Thymus (tissue), 11 donors: Measurements from ENCODE around the gene GFRA1. TPM values are rescaled to one million over a fixed set of nuclear protein-coding genes. Genes with fewer than 3 reads are reported as not detected.

ENCODE experiments used
- DNase-seq, 9 donors: peaks; one replicate each; pipeline ENCODE4 v3.0.0-alpha.2; 2013; ENCODE audit warnings: low spot score in 9 of 9, low read depth in 6 of 9, missing footprints in 1 of 9
- H3K27ac ChIP-seq, 2 donors: one replicate each; pipeline ENCODE4 v1.5.1; 2013; ENCODE audit warnings: control low read depth in 1 of 2, low read depth in 1 of 2, low read length in 1 of 2, mild to moderate bottlenecking in 1 of 2, moderate library complexity in 1 of 2
- H3K27me3 ChIP-seq, 2 donors: one replicate each; pipeline ENCODE4 v1.5.1; 2013; ENCODE audit warnings: low read length in 1 of 2; ENCODE audit not compliant: control insufficient read depth in 2 of 2, insufficient read depth in 1 of 2
- H3K36me3 ChIP-seq, 2 donors: one replicate each; pipeline ENCODE4 v1.5.1; 2013; ENCODE audit warnings: low read length in 1 of 2, mild to moderate bottlenecking in 1 of 2, moderate library complexity in 1 of 2; ENCODE audit not compliant: control insufficient read depth in 2 of 2, insufficient read depth in 2 of 2
- H3K4me1 ChIP-seq, 2 donors: one replicate each; pipeline ENCODE4 v1.5.1; 2013; ENCODE audit warnings: low read length in 2 of 2; ENCODE audit not compliant: control insufficient read depth in 2 of 2, insufficient read depth in 2 of 2
- H3K4me3 ChIP-seq, 2 donors: one replicate each; pipeline ENCODE4 v1.5.1; 2013; ENCODE audit warnings: low read length in 2 of 2, control low read depth in 1 of 2, mild to moderate bottlenecking in 1 of 2
- H3K9me3 ChIP-seq, 2 donors: one replicate each; pipeline ENCODE4 v1.5.1; 2013; ENCODE audit warnings: low read length in 1 of 2, mild to moderate bottlenecking in 1 of 2; ENCODE audit not compliant: control insufficient read depth in 2 of 2, insufficient read depth in 1 of 2
- WGBS: extraction: QIAGEN DNeasy Blood & Tissue Kit; methylation state at CpG from one replicate; pipeline ENCODE4 v1.1.7; 2013; 5-methylcytosine and 5-hydroxymethylcytosine counted together
- polyA plus RNA-seq: library from polyadenylated mRNA; stranded (reverse); fragments of 200-250 nt; gene quantifications from one replicate; pipeline ENCODE4 v1.2.3, GENCODE V29; 2013
- total RNA-seq: library from RNA; stranded (reverse); fragments of 120-200 nt; gene quantifications from one replicate; pipeline ENCODE4 v1.2.4, GENCODE V29; 2013
- donor health status: healthy.

The GFRA1 gene
- total and polyA plus RNA-seq, 2 donors, result 1.6 to 5.0 TPM

DNA sequence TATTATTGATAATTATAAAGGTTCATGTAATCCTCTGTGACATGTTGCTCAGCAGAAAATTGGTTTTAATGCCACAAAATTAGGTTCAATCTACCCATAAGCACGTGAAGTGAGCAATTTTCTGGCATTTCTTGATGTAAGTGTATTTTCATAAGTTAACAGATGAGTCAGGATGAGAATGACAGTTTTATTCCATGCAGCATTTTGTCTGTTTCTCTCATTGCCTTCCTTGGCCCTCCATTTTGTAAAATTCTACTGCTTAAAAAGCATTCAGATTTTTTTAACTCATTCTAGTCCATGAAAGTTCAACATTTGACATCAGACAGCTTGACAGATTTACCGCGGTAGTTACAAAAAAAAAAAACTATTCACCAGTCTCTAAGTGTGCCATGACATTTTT is 4.0 kb upstream of the GFRA1 start:
- no peaks in the 10 kb centered on the region for H3K9me3 ChIP-seq
- H3K36me3 ChIP-seq, result no peaks in the 10 kb centered on the region
- WGBS, result 87% methylated on average over 3 of the region's 3 CpGs
- DNase-seq, result no peak
- H3K27me3 ChIP-seq, result peaks cover 37 to 50% of the 10 kb centered on the region in 2 donors
- H3K4me1 ChIP-seq, result peaks cover 0 to 3% of the 10 kb centered on the region in 2 donors
- H3K27ac ChIP-seq, result no peak overlapping the region
- H3K4me3 ChIP-seq, result no peak overlapping the region

DNA sequence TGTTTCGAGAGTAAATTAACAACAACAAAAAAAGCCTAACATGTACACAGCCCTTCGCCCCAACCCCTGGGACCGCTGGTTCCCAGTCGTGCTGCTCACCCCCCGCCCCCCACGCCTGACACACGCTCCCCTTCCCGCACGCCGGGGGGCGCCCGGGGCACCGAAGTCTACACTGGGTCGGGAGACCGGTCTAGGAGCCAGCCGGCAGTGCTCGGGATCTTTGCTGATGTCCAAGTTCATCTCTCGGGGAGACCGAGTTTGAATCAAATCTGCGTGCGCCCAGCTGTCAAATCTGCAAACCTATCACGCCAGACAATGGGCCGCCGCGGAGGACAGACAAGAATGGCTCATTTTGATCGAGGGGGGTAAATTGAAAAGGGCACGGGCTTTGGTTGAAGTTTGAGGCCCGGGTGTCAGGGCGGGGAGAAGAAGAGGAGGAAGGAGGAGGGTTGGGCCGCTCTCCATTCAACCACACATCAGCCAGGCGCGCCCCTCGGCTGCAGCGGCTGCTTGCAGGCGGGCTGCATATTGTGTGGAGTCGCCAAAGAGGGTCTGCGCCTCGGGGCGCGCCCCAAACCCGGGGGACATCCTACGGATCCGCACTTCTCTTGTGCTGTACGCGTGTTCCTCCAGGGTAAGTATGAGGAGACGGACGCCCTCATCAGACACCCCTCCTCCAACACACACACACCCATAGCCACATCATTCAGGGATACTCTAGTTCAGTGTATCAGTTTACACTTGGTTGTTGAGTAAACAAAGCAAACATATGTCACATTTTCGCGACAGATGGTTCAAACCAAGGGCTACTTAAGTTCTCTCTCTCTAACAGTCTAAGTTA is 1.3 kb upstream of the GFRA1 start:
- H3K9me3 ChIP-seq, result peaks cover 0 to 3% of the 10 kb centered on the region in 2 donors
- peak overlapping the region in 1 of 2 donors; percentile 33 for H3K4me3 ChIP-seq
- H3K36me3 ChIP-seq, result no peaks in the 10 kb centered on the region
- H3K27ac ChIP-seq, result no peak overlapping the region
- 2% methylated on average over 49 of the region's 49 CpGs for WGBS
- H3K27me3 ChIP-seq, result peaks cover 62 to 77% of the 10 kb centered on the region in 2 donors
- no peak for DNase-seq
- peaks cover 0 to 3% of the 10 kb centered on the region in 2 donors for H3K4me1 ChIP-seq

DNA sequence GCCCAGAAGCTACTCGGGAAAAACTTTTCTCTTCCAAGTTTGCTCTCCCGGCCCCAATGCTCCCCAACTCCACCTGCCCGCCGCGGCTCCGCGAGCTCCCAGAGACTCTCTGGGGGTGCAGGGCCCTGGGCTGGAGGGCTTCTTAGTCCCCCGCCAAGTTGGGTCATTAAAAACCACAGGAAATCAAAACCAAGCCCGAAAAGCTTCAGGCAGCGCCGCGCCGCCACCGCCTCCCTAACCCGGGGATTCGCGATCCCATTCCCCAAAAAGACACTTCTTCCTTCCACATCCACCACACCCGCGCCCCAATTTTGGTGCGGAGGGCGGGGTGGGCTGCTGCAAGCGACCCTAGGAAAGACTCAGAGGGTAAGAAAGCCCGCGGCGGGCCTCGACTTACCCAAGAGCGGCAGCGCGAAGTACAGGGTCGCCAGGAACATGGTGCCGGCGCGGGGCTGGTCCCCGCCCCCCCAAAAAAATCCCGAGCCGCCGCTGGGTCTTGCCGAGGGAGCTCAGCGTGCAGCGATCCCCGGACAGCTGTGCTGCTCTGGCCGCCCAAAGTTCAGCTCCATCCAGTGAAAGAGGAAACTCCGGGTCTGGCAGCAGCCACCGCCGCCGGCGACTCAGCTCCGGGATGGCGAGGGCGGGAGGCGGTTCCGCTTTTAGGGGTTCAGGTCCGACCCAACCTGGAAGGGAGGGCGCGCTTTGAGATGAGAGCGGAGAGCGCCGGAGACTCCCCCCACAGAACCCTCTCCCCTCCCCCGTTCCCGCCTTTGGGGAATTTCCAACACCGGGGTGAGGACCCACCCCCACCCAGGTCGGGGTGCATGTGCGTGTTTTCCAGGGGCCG is 1.2 kb downstream of the GFRA1 start:
- 2% methylated on average over 64 of the region's 64 CpGs for WGBS
- Histone ChIP-seq H3K27ac (peak overlapping the region in 1 of 2 donors; percentile 27), H3K36me3 (no peaks in the 10 kb centered on the region), H3K4me1 (peaks cover 0 to 3% of the 10 kb centered on the region in 2 donors), H3K4me3 (peak overlapping the region; percentile 14 to 32), H3K9me3 (peaks cover 0 to 3% of the 10 kb centered on the region in 2 donors), H3K27me3 (peaks cover 65 to 83% of the 10 kb centered on the region in 2 donors)
- DNase-seq, result no peak

DNA sequence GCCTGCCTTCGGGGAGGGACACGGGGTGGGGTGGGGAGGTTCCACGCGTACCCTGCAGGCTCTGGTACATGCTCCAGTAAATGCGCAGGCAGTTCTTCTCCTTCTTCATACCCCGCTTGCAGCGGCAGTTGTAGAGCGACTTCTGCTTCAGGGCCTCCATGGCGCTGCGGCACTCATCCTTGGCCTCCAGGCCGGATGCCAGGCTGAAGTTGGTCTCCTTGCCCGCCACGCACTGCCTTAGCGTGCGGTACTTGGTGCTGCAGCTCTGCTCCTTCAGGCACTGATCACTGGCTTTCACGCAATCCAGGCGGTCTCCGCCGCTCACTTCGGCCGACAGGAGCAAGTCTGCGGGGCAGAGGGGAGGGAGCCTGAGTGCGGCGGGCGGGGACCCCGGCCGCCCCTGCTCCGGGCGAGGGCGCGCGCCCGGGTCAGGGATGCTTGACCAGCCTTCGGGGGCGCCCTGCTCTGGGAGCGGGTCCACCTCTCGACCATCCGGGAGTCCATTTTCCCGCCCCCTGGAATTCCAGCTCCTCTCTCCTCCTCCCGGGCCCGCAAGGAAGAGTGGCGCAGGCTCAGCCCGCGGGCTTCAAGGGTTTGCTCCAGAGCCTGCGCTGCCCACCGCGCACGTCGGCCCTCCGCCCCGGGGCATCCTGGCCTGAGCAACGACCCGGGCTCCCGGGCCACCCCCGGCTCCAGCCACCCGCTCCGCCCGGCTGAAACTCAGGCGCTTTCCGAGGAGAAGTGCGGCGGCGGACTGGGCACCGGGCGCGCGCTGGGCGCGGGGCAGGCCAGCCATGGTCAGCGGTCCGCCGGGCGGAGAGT is 2.0 kb downstream of the GFRA1 start:
- peaks cover 62 to 79% of the 10 kb centered on the region in 2 donors for H3K27me3 ChIP-seq
- 6% methylated on average over 73 of the region's 73 CpGs for WGBS
- DNase-seq, result no peak
- H3K27ac ChIP-seq, result peak overlapping the region in 1 of 2 donors; percentile 20
- peaks cover 0 to 3% of the 10 kb centered on the region in 2 donors for H3K9me3 ChIP-seq
- H3K4me3 ChIP-seq, result peak overlapping the region; percentile 14 to 32
- H3K4me1 ChIP-seq, result peaks cover 0 to 3% of the 10 kb centered on the region in 2 donors
- H3K36me3 ChIP-seq, result no peaks in the 10 kb centered on the region

DNA sequence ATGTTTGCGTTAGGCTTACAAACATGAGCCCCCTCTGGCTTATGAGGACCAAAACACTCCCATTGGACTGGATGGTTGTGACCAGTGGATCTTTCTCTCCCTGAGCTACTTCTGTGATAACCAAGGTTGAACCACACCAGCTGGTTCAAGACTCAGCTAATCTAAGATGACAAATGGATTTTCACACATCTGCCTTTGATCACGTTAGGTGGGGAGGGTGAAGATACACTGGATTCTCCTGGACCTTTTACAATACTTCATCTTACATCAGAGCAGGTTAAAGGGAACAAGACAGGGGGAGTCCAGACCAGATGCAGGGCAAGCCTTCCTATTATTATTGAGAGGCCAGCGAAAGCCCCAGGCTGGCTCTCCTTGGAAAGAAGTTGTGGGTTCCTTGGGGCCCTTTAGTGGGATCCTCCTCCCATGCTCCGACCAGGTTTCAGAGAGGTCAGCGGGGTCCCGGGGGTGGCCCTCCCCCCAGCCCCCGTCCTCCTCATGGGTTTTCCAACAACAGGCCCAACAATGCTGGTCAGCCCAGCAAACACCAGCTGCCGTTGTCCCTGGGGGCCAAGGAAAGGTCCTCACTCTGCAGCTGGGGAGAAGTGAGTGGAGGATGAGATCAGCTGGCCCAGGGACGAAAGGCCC is 2.8 kb downstream of the GFRA1 start:
- Histone ChIP-seq H3K36me3 (no peaks in the 10 kb centered on the region), H3K27ac (peak overlapping the region in 1 of 2 donors; percentile 20), H3K27me3 (peaks cover 61 to 78% of the 10 kb centered on the region in 2 donors), H3K4me1 (peaks cover 0 to 3% of the 10 kb centered on the region in 2 donors), H3K9me3 (peaks cover 0 to 3% of the 10 kb centered on the region in 2 donors), H3K4me3 (no peak overlapping the region)
- no peak for DNase-seq
- WGBS, result 46% methylated on average over 9 of the region's 9 CpGs

DNA sequence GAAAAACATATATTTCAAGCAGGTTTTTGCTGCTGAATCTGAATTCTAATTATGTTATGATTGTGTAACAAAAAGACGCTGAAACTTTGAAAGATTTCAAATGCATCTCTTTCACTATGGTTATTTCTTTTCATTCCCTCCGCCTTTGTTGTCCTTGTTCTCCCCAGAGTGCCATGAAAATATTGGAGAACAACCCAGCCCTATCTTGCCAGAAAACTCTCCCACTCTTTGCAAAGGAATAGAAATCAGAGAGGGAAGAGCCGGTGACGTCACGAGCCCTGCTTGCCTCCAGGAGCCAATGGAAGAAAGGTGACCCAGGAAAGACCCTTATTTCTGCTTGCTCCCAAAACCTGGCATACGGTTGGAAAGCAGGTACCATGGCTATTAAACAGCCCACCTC is 3.4 kb downstream of the GFRA1 start:
- Histone ChIP-seq H3K36me3 (no peaks in the 10 kb centered on the region), H3K9me3 (peaks cover 0 to 3% of the 10 kb centered on the region in 2 donors), H3K4me3 (no peak overlapping the region), H3K4me1 (peaks cover 0 to 3% of the 10 kb centered on the region in 2 donors), H3K27ac (no peak overlapping the region), H3K27me3 (peaks cover 56 to 72% of the 10 kb centered on the region in 2 donors)
- no peak for DNase-seq
- WGBS, result 64% methylated on average over 6 of the region's 6 CpGs

DNA sequence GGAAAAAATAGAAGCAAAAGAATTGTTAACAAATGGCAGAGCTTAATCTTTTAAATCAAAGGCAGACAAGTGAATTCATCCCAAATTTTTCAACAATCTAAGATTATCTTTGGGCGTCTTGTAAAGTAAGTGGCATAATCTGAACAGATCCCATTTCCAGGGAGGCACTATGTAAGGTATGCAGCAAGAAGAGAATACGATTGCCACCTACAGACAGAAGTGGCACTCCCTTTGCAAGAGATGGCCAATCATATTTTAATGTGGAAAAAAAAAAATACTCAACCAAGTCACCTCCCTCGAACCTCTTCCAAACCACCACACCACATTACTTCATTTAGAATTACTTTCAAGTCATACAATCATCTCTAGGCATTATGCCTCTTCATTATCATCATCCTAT is 4.0 kb downstream of the GFRA1 start:
- Histone ChIP-seq H3K9me3 (peaks cover 0 to 3% of the 10 kb centered on the region in 2 donors), H3K27ac (no peak overlapping the region), H3K36me3 (no peaks in the 10 kb centered on the region), H3K4me1 (peaks cover 0 to 3% of the 10 kb centered on the region in 2 donors), H3K4me3 (no peak overlapping the region), H3K27me3 (peaks cover 50 to 65% of the 10 kb centered on the region in 2 donors)
- 53% methylated on average over 3 of the region's 3 CpGs for WGBS
- no peak for DNase-seq

DNA sequence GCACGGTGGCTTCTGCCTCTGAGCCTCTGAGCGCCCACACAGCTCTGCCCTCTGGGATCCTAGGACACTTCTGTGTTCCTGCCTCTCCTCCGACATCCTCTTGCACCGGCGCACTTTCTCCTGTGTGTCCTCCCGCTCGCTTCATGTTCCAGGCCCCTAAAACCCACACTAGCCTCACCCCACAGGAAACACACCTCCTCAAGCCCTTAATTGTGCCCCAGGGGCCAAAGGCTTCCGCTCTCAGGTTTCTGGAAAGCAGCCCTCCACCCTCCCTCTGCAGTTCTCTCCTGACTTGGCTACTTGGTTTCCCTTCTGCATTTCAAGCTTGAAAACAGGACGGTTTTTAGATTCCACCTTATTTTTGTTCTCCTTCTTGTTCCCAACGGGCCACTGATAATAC is 7.3 kb downstream of the GFRA1 start:
- WGBS, result 41% methylated on average over 10 of the region's 10 CpGs
- no peaks in the 10 kb centered on the region for H3K36me3 ChIP-seq

More for the DNA sequence above, 7.3 kb downstream of the GFRA1 start:
- Histone ChIP-seq H3K27me3 (peaks cover 17 to 37% of the 10 kb centered on the region in 2 donors), H3K9me3 (peaks cover 0 to 3% of the 10 kb centered on the region in 2 donors), H3K4me1 (no peaks in the 10 kb centered on the region), H3K4me3 (no peak overlapping the region), H3K27ac (no peak overlapping the region)
- DNase-seq, result no peak
